ENCODE results near the gene ZDHHC8. TPM values are rescaled to one million over a fixed set of nuclear protein-coding genes. Genes with fewer than 3 reads are reported as not detected.

ZDHHC8 gene
- total RNA-seq: 55.2 and 61.8 TPM in 2 replicates

- intact Hi-C loops (cut with micrococcal nuclease): loop anchor here (1.0 to 5.0 kb wide), 4 partner anchors 14 to 168 kb away; partner anchors contain the start of genes DGCR8 and TRMT2A
These were observed at the start of gene ZDHHC8 for GRCh38 chr22:20131597-20131858. Gene ZDHHC8 (plus strand): TSS chr22:20131804. CDS start chr22:20131948, 144 bp downstream.

GRCh38 chr22:20083157-20083890 is 48.3 kb upstream of the ZDHHC8 start:
- intact Hi-C loops (cut with micrococcal nuclease): loop anchor here (5.0 kb wide), 1 partner anchor 49 kb away; the partner anchor contains the start of gene ZDHHC8

GRCh38 chr22:20083891-20084546 is 47.6 kb upstream of the ZDHHC8 start:
- intact Hi-C loops (cut with micrococcal nuclease): loop anchor here (5.0 kb wide), 1 partner anchor 48 kb away; the partner anchor contains the start of gene ZDHHC8

GRCh38 chr22:20084547-20085413 is 46.8 kb upstream of the ZDHHC8 start:
- intact Hi-C loops (cut with micrococcal nuclease): loop anchor here (5.0 kb wide), 1 partner anchor 48 kb away; the partner anchor contains the start of gene ZDHHC8

GRCh38 chr22:20085651-20086050 is 46.0 kb upstream of the ZDHHC8 start:
- intact Hi-C loops (cut with micrococcal nuclease): no loop called here

GRCh38 chr22:20086101-20086599 is 45.5 kb upstream of the ZDHHC8 start:
- intact Hi-C loops (cut with micrococcal nuclease): no loop called here

GRCh38 chr22:20086763-20087162 is 44.8 kb upstream of the ZDHHC8 start:
- intact Hi-C loops (cut with micrococcal nuclease): no loop called here

GRCh38 chr22:20087319-20088262 is 44.0 kb upstream of the ZDHHC8 start:
- intact Hi-C loops (cut with micrococcal nuclease): no loop called here

- intact Hi-C loops (cut with micrococcal nuclease): no loop called here
These were observed 43.3 kb upstream of the ZDHHC8 start for GRCh38 chr22:20088263-20088648.

GRCh38 chr22:20089226-20089976 is 42.2 kb upstream of the ZDHHC8 start:
- intact Hi-C loops (cut with micrococcal nuclease): no loop called here

GRCh38 chr22:20089977-20090729 is 41.5 kb upstream of the ZDHHC8 start:
- intact Hi-C loops (cut with micrococcal nuclease): no loop called here

- intact Hi-C loops (cut with micrococcal nuclease): no loop called here
These were observed 40.8 kb upstream of the ZDHHC8 start for GRCh38 chr22:20090730-20091240.

- intact Hi-C loops (cut with micrococcal nuclease): no loop called here
These were observed 39.7 kb upstream of the ZDHHC8 start for GRCh38 chr22:20091690-20092476.

- intact Hi-C loops (cut with micrococcal nuclease): no loop called here
These were observed 39.1 kb upstream of the ZDHHC8 start for GRCh38 chr22:20092477-20092854.

- intact Hi-C loops (cut with micrococcal nuclease): no loop called here
These were observed 38.0 kb upstream of the ZDHHC8 start for GRCh38 chr22:20093418-20094196.

GRCh38 chr22:20094197-20094807 is 37.3 kb upstream of the ZDHHC8 start:
- intact Hi-C loops (cut with micrococcal nuclease): no loop called here

- intact Hi-C loops (cut with micrococcal nuclease): no loop called here
These were observed 36.1 kb upstream of the ZDHHC8 start for GRCh38 chr22:20095521-20095920.
